GM23248 (cell line): ENCODE data around the gene C1orf21. TPM values are rescaled to one million over a fixed set of nuclear protein-coding genes. Genes with fewer than 3 reads are reported as not detected.

ENCODE experiments used
- DNase-seq: peaks from one replicate; pipeline ENCODE4 v3.0.0-alpha.2; 2015
- H2AFZ ChIP-seq: fragments of 200-600 bp; sonication (generic); 2 replicates; pipeline ENCODE4 v1.6.1; 2016; ENCODE audit warnings: antibody characterized with exemption
- H3F3A ChIP-seq: fragments of 200-600 bp; sonication (generic); 2 replicates; pipeline ENCODE4 v1.6.1; 2016; ENCODE audit warnings: mild to moderate bottlenecking, antibody characterized with exemption, mixed run types; ENCODE audit not compliant: insufficient read depth
- H3K27ac ChIP-seq: fragments of 200-600 bp; sonication (generic); 2 replicates; pipeline ENCODE4 v1.5.1; 2016; ENCODE audit warnings: mild to moderate bottlenecking
- H3K27me3 ChIP-seq: fragments of 200-600 bp; sonication (generic); replicated peaks from 2 replicates; pipeline ENCODE4 v1.6.1; 2016; ENCODE audit warnings: mild to moderate bottlenecking; ENCODE audit not compliant: insufficient read depth
- H3K36me3 ChIP-seq: fragments of 200-600 bp; sonication (generic); 2 replicates; pipeline ENCODE4 v1.6.1; 2016; ENCODE audit warnings: low read depth, mild to moderate bottlenecking
- H3K4me1 ChIP-seq: fragments of 200-600 bp; sonication (generic); 2 replicates; pipeline ENCODE4 v1.6.1; 2016; ENCODE audit warnings: mild to moderate bottlenecking; ENCODE audit not compliant: insufficient read depth
- H3K4me2 ChIP-seq: fragments of 200-600 bp; sonication (generic); one replicate; pipeline ENCODE4 v1.6.1; 2016; ENCODE audit warnings: mild to moderate bottlenecking; ENCODE audit not compliant: unreplicated experiment
- H3K4me3 ChIP-seq: fragments of 200-600 bp; sonication (generic); 2 replicates; pipeline ENCODE4 v1.5.1; 2016; ENCODE audit warnings: mild to moderate bottlenecking
- H3K79me2 ChIP-seq: fragments of 200-600 bp; sonication (generic); 2 replicates; pipeline ENCODE4 v1.6.1; 2016; ENCODE audit warnings: mild to moderate bottlenecking; ENCODE audit not compliant: insufficient read depth
- H3K9ac ChIP-seq: fragments of 200-600 bp; sonication (generic); 2 replicates; pipeline ENCODE4 v1.6.1; 2016; ENCODE audit warnings: mild to moderate bottlenecking
- H3K9me2 ChIP-seq: fragments of 200-600 bp; sonication (generic); 2 replicates; pipeline ENCODE4 v1.6.1; 2016; ENCODE audit warnings: mixed run types, mild to moderate bottlenecking, moderate library complexity; ENCODE audit not compliant: insufficient read depth
- H3K9me3 ChIP-seq: fragments of 200-600 bp; sonication (generic); one replicate; pipeline ENCODE4 v1.6.1; 2017; ENCODE audit warnings: low read depth
- H4K20me1 ChIP-seq: fragments of 200-600 bp; sonication (generic); 2 replicates; pipeline ENCODE4 v1.6.0; 2016; ENCODE audit not compliant: insufficient read depth
- EZH2 ChIP-seq: fragments of 200-600 bp; sonication (generic); IDR thresholded peaks from 2 replicates; pipeline ENCODE4 v1.6.1; 2018; ENCODE audit warnings: antibody characterized with exemption, mild to moderate bottlenecking; ENCODE audit not compliant: insufficient read depth, poor library complexity, severe bottlenecking
- EZH2phosphoT487 ChIP-seq: fragments of 200-600 bp; sonication (generic); IDR thresholded peaks from 2 replicates; pipeline ENCODE4 v1.6.1; 2018; ENCODE audit warnings: antibody characterized with exemption, moderate library complexity, mild to moderate bottlenecking, low read depth; ENCODE audit not compliant: insufficient read depth
- WGBS, 2 experiments: methylation state at CpG; one replicate each; pipeline ENCODE4 v1.1.6; 2015 to 2017; ENCODE audit warnings: low lambda C conversion rate in 2 of 2, low coverage in 1 of 2; ENCODE audit errors: missing lambda C conversion rate in 2 of 2; 5-methylcytosine and 5-hydroxymethylcytosine counted together
- in situ Hi-C: fragments of 300-500 bp; cut with MboI; formaldehyde crosslinking; loops from 2 replicates; pipeline ENCODE4 v1.15.0; 2020
- polyA plus RNA-seq: library from polyadenylated mRNA; unstranded; fragments of >200 nt; fragmentation: Nextera tagmentation; extraction: Ambion mirVana; gene quantifications from 2 replicates; pipeline ENCODE4 v1.2.1, GENCODE V29; 2016
- total RNA-seq: library from RNA; depleted of rRNA; stranded (reverse); fragments of >200 nt; shearing (Covaris generic); gene quantifications from 2 replicates; pipeline ENCODE4 v1.2.3, GENCODE V29; 2014

Gene C1orf21
- total and polyA plus RNA-seq, 2 experiments from 2014 or later = 16.7 to 20.0 TPM

GRCh38 chr1:184417916-184418315 lies 31.1 kb downstream of the C1orf21 start:
- H3K27me3 ChIP-seq = no peaks in the 10 kb centered on the region
- no peaks in the 10 kb centered on the region for H3K9me2 ChIP-seq
- H3K4me3 ChIP-seq = no peak overlapping the region
- no peaks in the 10 kb centered on the region for H4K20me1 ChIP-seq
- H3F3A ChIP-seq = no peaks in the 10 kb centered on the region
- H2AFZ ChIP-seq = no peak overlapping the region
- 100% methylated on average over 1 of the region's 1 CpG for WGBS, 2 experiments
- no peak overlapping the region for H3K27ac ChIP-seq
- no peaks in the 10 kb centered on the region for H3K9me3 ChIP-seq
- H3K4me2 ChIP-seq = no peak overlapping the region
- peaks cover 7% of the 10 kb centered on the region; the same call in 1 of the 2 replicates for H3K4me1 ChIP-seq
- DNase-seq = peak; percentile 9
- no peak for TF ChIP-seq EZH2phosphoT487
- TF ChIP-seq EZH2 = no peak
- no peaks in the 10 kb centered on the region; the same call in 1 of the 2 replicates for H3K79me2 ChIP-seq
- no peaks in the 10 kb centered on the region for H3K36me3 ChIP-seq
- in situ Hi-C loops = no loop called here
- H3K9ac ChIP-seq = no peak overlapping the region

GRCh38 chr1:184418652-184419349 lies 32.0 kb downstream of the C1orf21 start:
- H3K79me2 ChIP-seq = no peaks in the 10 kb centered on the region; the same call in 1 of the 2 replicates
- H3K27ac ChIP-seq = no peak overlapping the region
- no peaks in the 10 kb centered on the region for H3K9me2 ChIP-seq
- no peaks in the 10 kb centered on the region for H3F3A ChIP-seq
- in situ Hi-C loops = no loop called here
- H3K9ac ChIP-seq = no peak overlapping the region
- no peak for DNase-seq
- TF ChIP-seq EZH2 = no peak
- no peak for TF ChIP-seq EZH2phosphoT487
- no peaks in the 10 kb centered on the region for H3K9me3 ChIP-seq
- H3K4me3 ChIP-seq = no peak overlapping the region
- H3K4me2 ChIP-seq = no peak overlapping the region
- no peaks in the 10 kb centered on the region for H3K36me3 ChIP-seq
- peaks cover 7% of the 10 kb centered on the region; the same call in 1 of the 2 replicates for H3K4me1 ChIP-seq
- no peaks in the 10 kb centered on the region for H3K27me3 ChIP-seq
- H2AFZ ChIP-seq = no peak overlapping the region
- H4K20me1 ChIP-seq = no peaks in the 10 kb centered on the region
- 95 to 100% methylated on average over 4 of the region's 4 CpGs for WGBS, 2 experiments

- H3K9ac ChIP-seq = no peak overlapping the region
- DNase-seq = no peak
- no peaks in the 10 kb centered on the region for H3K27me3 ChIP-seq
- H3K9me2 ChIP-seq = no peaks in the 10 kb centered on the region
- WGBS, 2 experiments = 64 to 73% methylated on average over 5 of the region's 5 CpGs
- H3K4me3 ChIP-seq = no peak overlapping the region
- no peaks in the 10 kb centered on the region; the same call in 1 of the 2 replicates for H3K79me2 ChIP-seq
- no peaks in the 10 kb centered on the region for H3K36me3 ChIP-seq
- H3K27ac ChIP-seq = no peak overlapping the region
- no peak overlapping the region for H2AFZ ChIP-seq
- no peaks in the 10 kb centered on the region for H3F3A ChIP-seq
- TF ChIP-seq EZH2 (no peak), EZH2phosphoT487 (no peak)
- no peak overlapping the region for H3K4me2 ChIP-seq
- H3K9me3 ChIP-seq = no peaks in the 10 kb centered on the region
- H3K4me1 ChIP-seq = peaks cover 7% of the 10 kb centered on the region; the same call in 1 of the 2 replicates
- no peaks in the 10 kb centered on the region for H4K20me1 ChIP-seq
- in situ Hi-C loops = no loop called here
Observed at GRCh38 chr1:184419350-184420161, 32.7 kb downstream of the C1orf21 start.

GRCh38 chr1:184422490-184423233 lies 35.8 kb downstream of the C1orf21 start:
- H3K9me2 ChIP-seq = peaks cover 3% of the 10 kb centered on the region; the same call in 1 of the 2 replicates
- H3K36me3 ChIP-seq = no peaks in the 10 kb centered on the region
- no peaks in the 10 kb centered on the region; the same call in 1 of the 2 replicates for H3K79me2 ChIP-seq
- H3K9me3 ChIP-seq = no peaks in the 10 kb centered on the region
- TF ChIP-seq EZH2 (no peak), EZH2phosphoT487 (no peak)
- no peak for DNase-seq
- H2AFZ ChIP-seq = no peak overlapping the region
- in situ Hi-C loops = no loop called here
- H3K27ac ChIP-seq = no peak overlapping the region
- H3K4me2 ChIP-seq = no peak overlapping the region
- WGBS, 2 experiments = 87 to 89% methylated on average over 9 of the region's 9 CpGs
- H3K4me1 ChIP-seq = no peaks in the 10 kb centered on the region; the same call in 1 of the 2 replicates
- H3K4me3 ChIP-seq = no peak overlapping the region
- H3F3A ChIP-seq = no peaks in the 10 kb centered on the region
- H3K9ac ChIP-seq = no peak overlapping the region
- no peaks in the 10 kb centered on the region for H4K20me1 ChIP-seq
- no peaks in the 10 kb centered on the region for H3K27me3 ChIP-seq
